B cell (primary cell): Measurements from ENCODE around the gene PRDX1. TPM values are rescaled to one million over a fixed set of nuclear protein-coding genes. Genes with fewer than 3 reads are reported as not detected.

Experiments
- ATAC-seq: fragments of 200-7000 bp; cut with Tn5 transposase; one replicate; pipeline ENCODE4 v1.10.0; 2021; ENCODE audit warnings: low read depth, mild to moderate bottlenecking, moderate number of reproducible peaks, moderate library complexity
- CTCF ChIA-PET: fragments of 350-600 bp; sonication (Branson Sonifier 250); formaldehyde crosslinking; loops from one replicate; lab custom pipeline; 2021; ENCODE audit warnings: antibody characterized with exemption, inconsistent platforms; lab: Charles Lee
- POLR2A ChIA-PET: fragments of 350-600 bp; sonication (Branson Sonifier 250); formaldehyde crosslinking; loops from one replicate; lab custom pipeline; 2021; ENCODE audit warnings: antibody characterized with exemption; lab: Charles Lee
- DNase-seq: peaks from one replicate; pipeline ENCODE4 v3.0.0; 2013
- H2AFZ ChIP-seq: 2 replicates; pipeline ENCODE4 v1.6.1; 2012; ENCODE audit warnings: mild to moderate bottlenecking, low read depth, low read length; ENCODE audit not compliant: insufficient read depth, poor library complexity, severe bottlenecking
- H3K27ac ChIP-seq, 2 donors: 1 replicate in 1 of 2; 2 replicates in 1 of 2; pipeline ENCODE4 v1.5.1; 2012 to 2013; ENCODE audit warnings: low read length in 2 of 2, mild to moderate bottlenecking in 2 of 2, moderate library complexity in 1 of 2
- H3K27me3 ChIP-seq, 4 experiments: fragments of 200-600 bp in 1 of 4; sonication (generic) in 1 of 4; replicated peaks in 1 of 4; 1 replicate in 2 of 4; 2 replicates in 2 of 4; pipeline versions ENCODE4 v1.6.1 to v1.7.0; 2013 to 2016; ENCODE audit warnings: low read length in 3 of 4, mild to moderate bottlenecking in 2 of 4, mixed read lengths in 1 of 4, moderate library complexity in 1 of 4; ENCODE audit not compliant: insufficient read depth in 4 of 4, control insufficient read depth in 3 of 4; ENCODE audit errors: control extremely low read depth in 1 of 4
- H3K36me3 ChIP-seq, 2 experiments: replicated peaks in 1 of 2; 1 replicate in 1 of 2; 2 replicates in 1 of 2; pipeline versions ENCODE4 v1.6.1 to v1.7.1; 2013; ENCODE audit warnings: low read length in 1 of 2; ENCODE audit not compliant: insufficient read depth in 2 of 2, control insufficient read depth in 1 of 2; ENCODE audit errors: control extremely low read depth in 1 of 2, extremely low read depth in 1 of 2
- H3K4me1 ChIP-seq, 2 donors: fragments of 200-600 bp in 1 of 2; sonication (generic) in 1 of 2; 1 replicate in 1 of 2; 2 replicates in 1 of 2; pipeline versions ENCODE4 v1.5.1 to v1.6.1; 2013 to 2017; ENCODE audit warnings: low read length in 2 of 2; ENCODE audit not compliant: control insufficient read depth in 2 of 2, insufficient read depth in 2 of 2
- H3K4me2 ChIP-seq: replicated peaks from 2 replicates; pipeline ENCODE3; 2012; ENCODE audit warnings: mild to moderate bottlenecking, low read depth, low read length; ENCODE audit not compliant: poor library complexity, severe bottlenecking
- H3K4me3 ChIP-seq, 5 experiments: fragments of 200-600 bp in 1 of 5; sonication (generic) in 1 of 5; 1 replicate in 3 of 5; 2 replicates in 2 of 5; pipeline versions ENCODE4 v1.5.1 to v1.7.0; 2011 to 2016; ENCODE audit warnings: low read length in 4 of 5, mild to moderate bottlenecking in 4 of 5, low read depth in 2 of 5, control low read depth in 1 of 5, moderate library complexity in 1 of 5; ENCODE audit not compliant: insufficient read depth in 1 of 5; ENCODE audit errors: control extremely low read depth in 1 of 5, extremely low read depth in 1 of 5
- H3K79me2 ChIP-seq: fragments of 200-600 bp; sonication (generic); one replicate; pipeline ENCODE4 v1.6.0; 2016; ENCODE audit warnings: low read length; ENCODE audit not compliant: control insufficient read depth, insufficient read depth
- H3K9ac ChIP-seq: fragments of 200-600 bp; sonication (generic); 2 replicates; pipeline ENCODE4 v1.6.1; 2017; ENCODE audit warnings: mild to moderate bottlenecking, low read length, moderate library complexity
- H3K9me3 ChIP-seq, 3 donors: one replicate each; pipeline versions ENCODE4 v1.6.1 to v1.7.1; 2013; ENCODE audit warnings: low read length in 2 of 3; ENCODE audit not compliant: control insufficient read depth in 2 of 3, insufficient read depth in 1 of 3; ENCODE audit errors: control extremely low read depth in 1 of 3
- H4K20me1 ChIP-seq: 2 replicates; pipeline ENCODE4 v1.6.0; 2012; ENCODE audit warnings: mild to moderate bottlenecking, low read length; ENCODE audit not compliant: insufficient read depth, control insufficient read depth, poor library complexity, severe bottlenecking
- H3K27ac Mint-ChIP-seq: one replicate; pipeline ENCODE4 v1.8.0; 2021; ENCODE audit warnings: mixed read lengths
- H3K27me3 Mint-ChIP-seq: one replicate; pipeline ENCODE4 v1.8.0; 2021; ENCODE audit warnings: mixed read lengths
- H3K4me1 Mint-ChIP-seq: one replicate; pipeline ENCODE4 v1.8.0; 2021; ENCODE audit warnings: mixed read lengths
- H3K4me3 Mint-ChIP-seq: one replicate; pipeline ENCODE4 v1.8.0; 2021; ENCODE audit warnings: mixed read lengths
- H3K9me3 Mint-ChIP-seq: one replicate; pipeline ENCODE4 v1.8.0; 2022; ENCODE audit warnings: mixed read lengths; ENCODE audit not compliant: insufficient read depth
- EZH2 ChIP-seq: IDR thresholded peaks from 2 replicates; pipeline ENCODE4 v1.6.1; 2012; ENCODE audit warnings: borderline replicate concordance, low read depth, mild to moderate bottlenecking, moderate library complexity, low read length; ENCODE audit not compliant: insufficient read depth, poor library complexity, severe bottlenecking
- WGBS: methylation state at CpG from one replicate; pipeline ENCODE4 v1.1.5; 2013; ENCODE audit warnings: missing lambda C conversion rate; ENCODE audit not compliant: insufficient coverage; 5-methylcytosine and 5-hydroxymethylcytosine counted together
- intact Hi-C: fragments of 100-400 bp; cut with micrococcal nuclease; formaldehyde crosslinking; loops from one replicate; pipeline ENCODE4 v1.10.0; 2022
- polyA plus RNA-seq: library from polyadenylated mRNA; depleted of rRNA; stranded (reverse); fragments of >200 nt; gene quantifications from 2 replicates; pipeline ENCODE4 v1.2.3, GENCODE V29; 2012
- total RNA-seq, 2 donors: library from RNA; stranded (reverse); fragments of 120-200 nt in 1 of 2; gene quantifications; 1 replicate in 1 of 2; 2 replicates in 1 of 2; pipeline versions ENCODE4 v1.2.3 to v1.2.4, GENCODE V29; 2013 to 2022
- TF ChIP-seq, protein P1 (sequence below): fragments of 200-600 bp; IDR thresholded peaks from one replicate; pipeline ENCODE4 v1.8.0; 2022; ENCODE audit warnings: antibody characterized with exemption, mild to moderate bottlenecking

The PRDX1 gene
- total and polyA plus RNA-seq, 2 donors (not counting 1 experiment from before 2014, with no cell fraction given): 56.4 to 104 TPM

DNA sequence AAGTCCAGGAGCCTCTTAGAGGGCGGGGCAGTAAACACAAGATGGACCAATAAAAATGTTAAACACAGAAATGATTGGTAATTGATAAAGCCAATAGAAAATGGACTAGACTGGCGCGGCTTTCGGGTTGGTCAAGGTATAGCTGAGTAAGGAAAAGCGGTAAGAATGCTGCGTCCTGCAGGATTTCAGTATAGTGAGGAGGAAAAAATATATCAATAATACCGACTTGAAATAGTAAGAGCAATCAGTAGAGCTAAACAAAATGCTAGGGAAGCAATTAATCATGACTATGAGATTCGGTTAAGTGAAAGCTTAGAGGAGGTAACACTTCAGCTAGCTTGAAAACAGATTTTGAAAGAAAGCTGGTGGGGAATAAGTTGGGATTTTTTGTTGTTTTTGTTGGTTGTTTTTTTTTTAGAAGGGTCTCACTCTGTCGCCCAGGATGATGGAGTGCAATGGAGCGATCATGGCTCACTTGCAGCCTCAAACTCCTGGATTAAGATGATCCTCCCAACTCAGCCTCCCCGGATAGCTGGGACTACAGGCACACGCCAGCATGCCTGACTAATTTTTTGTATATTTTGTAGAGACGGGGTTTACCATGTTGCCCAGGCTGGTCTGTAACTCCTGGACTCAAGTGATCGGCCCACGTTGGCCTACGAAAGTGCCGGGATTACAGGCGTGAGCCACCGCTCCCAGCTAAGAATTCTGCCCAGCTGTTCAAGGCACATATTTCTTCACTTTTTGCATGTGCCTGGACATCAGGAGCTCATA is 30.0 kb downstream of the PRDX1 start:
- Mint-ChIP-seq H3K27ac (no peak overlapping the region), H3K4me3 (no peak overlapping the region), H3K4me1 (peaks cover 22% of the 10 kb centered on the region), H3K27me3 (no peaks in the 10 kb centered on the region), H3K9me3 (no peaks in the 10 kb centered on the region)
- H3K79me2 ChIP-seq: peaks cover 44% of the 10 kb centered on the region
- POLR2A ChIA-PET: interaction anchor here (0.6 to 4.0 kb wide), 18 partner anchors 8 to 719 kb away, joined by 3 to 33 read pairs (median 6); partner anchors contain the start of genes CCDC163, MMACHC, MUTYH and PRDX1
- H4K20me1 ChIP-seq: peaks cover 10% of the 10 kb centered on the region
- no peaks in the 10 kb centered on the region for H3K27me3 ChIP-seq
- TF ChIP-seq, protein P1, sequence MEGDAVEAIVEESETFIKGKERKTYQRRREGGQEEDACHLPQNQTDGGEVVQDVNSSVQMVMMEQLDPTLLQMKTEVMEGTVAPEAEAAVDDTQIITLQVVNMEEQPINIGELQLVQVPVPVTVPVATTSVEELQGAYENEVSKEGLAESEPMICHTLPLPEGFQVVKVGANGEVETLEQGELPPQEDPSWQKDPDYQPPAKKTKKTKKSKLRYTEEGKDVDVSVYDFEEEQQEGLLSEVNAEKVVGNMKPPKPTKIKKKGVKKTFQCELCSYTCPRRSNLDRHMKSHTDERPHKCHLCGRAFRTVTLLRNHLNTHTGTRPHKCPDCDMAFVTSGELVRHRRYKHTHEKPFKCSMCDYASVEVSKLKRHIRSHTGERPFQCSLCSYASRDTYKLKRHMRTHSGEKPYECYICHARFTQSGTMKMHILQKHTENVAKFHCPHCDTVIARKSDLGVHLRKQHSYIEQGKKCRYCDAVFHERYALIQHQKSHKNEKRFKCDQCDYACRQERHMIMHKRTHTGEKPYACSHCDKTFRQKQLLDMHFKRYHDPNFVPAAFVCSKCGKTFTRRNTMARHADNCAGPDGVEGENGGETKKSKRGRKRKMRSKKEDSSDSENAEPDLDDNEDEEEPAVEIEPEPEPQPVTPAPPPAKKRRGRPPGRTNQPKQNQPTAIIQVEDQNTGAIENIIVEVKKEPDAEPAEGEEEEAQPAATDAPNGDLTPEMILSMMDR: no peak
- no peak for TF ChIP-seq EZH2
- peak overlapping the region; percentile 58 for H2AFZ ChIP-seq
- peaks cover 0 to 19% of the 10 kb centered on the region in 2 experiments for H3K36me3 ChIP-seq
- ATAC-seq (no peak), DNase-seq (no peak)
- H3K4me1 ChIP-seq: peaks cover 28% of the 10 kb centered on the region in 2 donors
- WGBS: 78% methylated on average over 10 of the region's 19 CpGs
- H3K4me3 ChIP-seq: peak overlapping the region; percentile 27 to 72 (median 58)
- CTCF ChIA-PET: interaction anchor here (0.6 to 11.0 kb wide), 36 partner anchors 8 to 805 kb away, joined by 3 to 478 read pairs (median 6); partner anchors contain the start of genes CCDC163, HECTD3, MMACHC and MUTYH
- H3K9me3 ChIP-seq: no peaks in the 10 kb centered on the region
- H3K27ac ChIP-seq: peak overlapping the region; percentile 60 to 79
- peak overlapping the region; percentile 84 for H3K4me2 ChIP-seq
- peak overlapping the region; percentile 58 for H3K9ac ChIP-seq
- intact Hi-C loops: loop anchor here (1.0 to 5.0 kb wide), 10 partner anchors 9 to 1134 kb away; partner anchors contain the start of genes ARMH1, CCDC163, ERI3 and MMACHC
